HG03378 (cell line): Measurements from ENCODE around the gene HDAC9.
A peak's percentile ranks its signal among the peaks of the same experiment; 100 is the strongest.
"Not testable (repeated sequence)": the region's sequence is repeated elsewhere in the genome, so short reads cannot be mapped to it uniquely, and the experiment has no call there.

ENCODE experiments used
- ATAC-seq: cut with Tn5 transposase; IDR thresholded peaks from one replicate; pipeline ENCODE4 v1.9.1; 2021; ENCODE audit warnings: mild to moderate bottlenecking, moderate library complexity; ENCODE audit not compliant: unreplicated experiment

The HDAC9 gene

GRCh38 chr7:18995811-18996426 lies 500.4 kb downstream of the HDAC9 start:
- no peak for ATAC-seq

GRCh38 chr7:18996583-18996982 lies 501.0 kb downstream of the HDAC9 start:
- ATAC-seq: no peak

- no peak for ATAC-seq
These were observed 502.1 kb downstream of the HDAC9 start for GRCh38 chr7:18997477-18998150.

GRCh38 chr7:19000410-19000809 lies 504.9 kb downstream of the HDAC9 start:
- no peak for ATAC-seq

GRCh38 chr7:19001854-19002253 lies 506.3 kb downstream of the HDAC9 start:
- ATAC-seq: no peak

- ATAC-seq: no peak
These were observed 513.8 kb downstream of the HDAC9 start for GRCh38 chr7:19009241-19009935.

- no peak for ATAC-seq
These were observed 514.4 kb downstream of the HDAC9 start for GRCh38 chr7:19009936-19010280.

- ATAC-seq: no peak
These were observed 515.7 kb downstream of the HDAC9 start for GRCh38 chr7:19011212-19011611.

- ATAC-seq: no peak
These were observed 519.5 kb downstream of the HDAC9 start for GRCh38 chr7:19015098-19015497.

- ATAC-seq: no peak
These were observed 520.6 kb downstream of the HDAC9 start for GRCh38 chr7:19016140-19016539.

- ATAC-seq: no peak
These were observed 521.8 kb downstream of the HDAC9 start for GRCh38 chr7:19017374-19017773.

- ATAC-seq: no peak
These were observed 524.5 kb downstream of the HDAC9 start for GRCh38 chr7:19020062-19020461.

- ATAC-seq: no peak
These were observed 525.2 kb downstream of the HDAC9 start for GRCh38 chr7:19020711-19021110.

- no peak for ATAC-seq
These were observed 527.9 kb downstream of the HDAC9 start for GRCh38 chr7:19023477-19023876.

- ATAC-seq: no peak
These were observed 528.7 kb downstream of the HDAC9 start for GRCh38 chr7:19024261-19024660.

- no peak for ATAC-seq
These were observed 531.3 kb downstream of the HDAC9 start for GRCh38 chr7:19026888-19027287.

- ATAC-seq: no peak
These were observed 534.7 kb downstream of the HDAC9 start for GRCh38 chr7:19030281-19030680.

GRCh38 chr7:19032942-19033341 lies 537.4 kb downstream of the HDAC9 start:
- ATAC-seq: not testable (repeated sequence)

- peak; percentile 87 for ATAC-seq
These were observed 556.3 kb downstream of the HDAC9 start for GRCh38 chr7:19051767-19052375.
